Neural progenitor cell (in vitro differentiated cells): Measurements from ENCODE around the gene CNTNAP2.

Source experiments
- CTCF ChIP-seq: fragments of 200-600 bp; sonication (generic); IDR thresholded peaks from 2 replicates; pipeline ENCODE4 v1.5.1; 2017; ENCODE audit warnings: antibody characterized with exemption, mild to moderate bottlenecking
- EZH2 ChIP-seq: fragments of 200-600 bp; sonication (generic); IDR thresholded peaks from 2 replicates; pipeline ENCODE4 v1.6.1; 2017; ENCODE audit warnings: antibody characterized with exemption, mild to moderate bottlenecking, moderate library complexity
- EZH2phosphoT487 ChIP-seq: fragments of 200-600 bp; sonication (generic); IDR thresholded peaks from 2 replicates; pipeline ENCODE4 v1.6.1; 2017; ENCODE audit warnings: antibody characterized with exemption

DNA sequence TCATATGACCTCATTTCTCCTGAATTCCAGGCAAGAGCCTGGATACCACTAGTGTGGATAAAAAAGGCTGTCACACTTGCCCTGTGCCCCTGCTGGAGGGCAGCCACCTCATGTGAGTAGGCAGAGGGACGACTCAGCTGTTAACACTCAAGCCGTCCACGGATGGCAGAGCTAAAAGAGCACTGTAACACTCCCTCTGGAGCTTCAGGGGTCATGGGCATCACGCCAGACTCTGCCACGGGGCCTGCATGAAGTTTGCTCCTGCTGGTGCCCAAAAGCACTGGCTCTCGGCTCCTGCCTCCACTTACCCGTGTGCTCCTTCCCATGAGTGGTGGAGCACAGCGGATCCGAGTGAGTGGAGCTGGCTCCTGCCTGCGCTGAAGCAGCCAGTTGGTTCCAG lies 1554.2 kb downstream of the CNTNAP2 start:
- no peak for TF ChIP-seq CTCF
- TF ChIP-seq EZH2 = no peak
- TF ChIP-seq EZH2phosphoT487 = no peak
